Nucleus accumbens (tissue), 56 donors: ENCODE results near the gene PNPLA5.

ENCODE experiments used
- DNase-seq, 56 donors: peaks; one replicate each; lab custom pipeline; 2025; lab: John Stamatoyannopoulos, UW

The PNPLA5 gene

GRCh38 chr22:43891360-43892182 is at the start of gene PNPLA5:
Gene PNPLA5, minus strand, starts transcription at chr22:43892013. Its CDS starts 133 bp downstream, at chr22:43891880.
- DNase-seq, result peak in 27 of 56 donors; percentile 5 to 81 (median 29)

- DNase-seq, result no peak
These were observed 49.6 kb upstream of the PNPLA5 start for GRCh38 chr22:43941449-43941848.

- no peak for DNase-seq
These were observed 40.0 kb upstream of the PNPLA5 start for GRCh38 chr22:43931771-43932170.

- no peak for DNase-seq
These were observed 37.1 kb upstream of the PNPLA5 start for GRCh38 chr22:43928908-43929307.

GRCh38 chr22:43928468-43928867 is 36.7 kb upstream of the PNPLA5 start:
- DNase-seq, result no peak

GRCh38 chr22:43926349-43926710 is 34.5 kb upstream of the PNPLA5 start:
- DNase-seq, result no peak

GRCh38 chr22:43925433-43926348 is 33.9 kb upstream of the PNPLA5 start:
- DNase-seq, result no peak

- DNase-seq, result no peak
These were observed 33.1 kb upstream of the PNPLA5 start for GRCh38 chr22:43924877-43925276.

- peak; percentile 24 to 94 (median 79) for DNase-seq
These were observed 32.0 kb upstream of the PNPLA5 start, which contains the start of gene PNPLA3 for GRCh38 chr22:43923631-43924464. Gene PNPLA3, plus strand, starts transcription at chr22:43923805. Its CDS starts 107 bp downstream, at chr22:43923912.

- DNase-seq, result no peak
These were observed 31.4 kb upstream of the PNPLA5 start for GRCh38 chr22:43923191-43923590.

- no peak for DNase-seq
These were observed 30.3 kb upstream of the PNPLA5 start for GRCh38 chr22:43922123-43922522.

- DNase-seq, result peak in 32 of 56 donors; percentile 3 to 89 (median 26)
These were observed 29.6 kb upstream of the PNPLA5 start for GRCh38 chr22:43921370-43921769.

- DNase-seq, result no peak
These were observed 27.5 kb upstream of the PNPLA5 start for GRCh38 chr22:43919106-43919973.

GRCh38 chr22:43917521-43917920 is 25.7 kb upstream of the PNPLA5 start:
- no peak for DNase-seq

- DNase-seq, result no peak
These were observed 19.5 kb upstream of the PNPLA5 start for GRCh38 chr22:43911351-43911750.

- DNase-seq, result no peak
These were observed 18.4 kb upstream of the PNPLA5 start for GRCh38 chr22:43910178-43910695.

GRCh38 chr22:43909708-43910107 is 17.9 kb upstream of the PNPLA5 start:
- no peak for DNase-seq

- no peak for DNase-seq
These were observed 13.9 kb upstream of the PNPLA5 start for GRCh38 chr22:43905681-43906080.

GRCh38 chr22:43904412-43904811 is 12.6 kb upstream of the PNPLA5 start:
- DNase-seq, result peak in 3 of 56 donors; percentile 25 to 29 (median 26)
